AML-193 (cell line): Measurements from ENCODE around the gene IL17D.

Source experiments
- DNase-seq, 2 experiments: peaks; one replicate each; lab custom pipeline; 2025; lab: John Stamatoyannopoulos, UW

Gene IL17D

GRCh38 chr13:20691616-20692015 is 11.9 kb upstream of the IL17D start:
- no peak for DNase-seq

GRCh38 chr13:20696073-20696472 is 7.4 kb upstream of the IL17D start:
- no peak for DNase-seq

GRCh38 chr13:20699715-20700114 is 3.8 kb upstream of the IL17D start:
- no peak for DNase-seq

- DNase-seq: no peak
Measured at GRCh38 chr13:20700288-20700687, 3.2 kb upstream of the IL17D start.

GRCh38 chr13:20701461-20701860 is 2.0 kb upstream of the IL17D start:
- DNase-seq: no peak

- DNase-seq: no peak
Measured at GRCh38 chr13:20702530-20702914, 977 bp upstream of the IL17D start.

GRCh38 chr13:20703780-20704458 is 420 bp downstream of the IL17D start:
- peak; percentile 59 to 66 for DNase-seq

- no peak for DNase-seq
Measured at GRCh38 chr13:20704459-20705069, 1.1 kb downstream of the IL17D start.

GRCh38 chr13:20706661-20707060 is 3.2 kb downstream of the IL17D start:
- no peak for DNase-seq

GRCh38 chr13:20708216-20708615 is 4.7 kb downstream of the IL17D start:
- no peak for DNase-seq

GRCh38 chr13:20709369-20709768 is 5.9 kb downstream of the IL17D start:
- no peak for DNase-seq

GRCh38 chr13:20709782-20710181 is 6.3 kb downstream of the IL17D start:
- no peak for DNase-seq

- DNase-seq: peak; percentile 43 to 64
Measured at GRCh38 chr13:20711301-20712044, 8.0 kb downstream of the IL17D start.

- DNase-seq: no peak
Measured at GRCh38 chr13:20713014-20713376, 9.5 kb downstream of the IL17D start.

- DNase-seq: no peak
Measured at GRCh38 chr13:20713751-20714150, 10.3 kb downstream of the IL17D start.

GRCh38 chr13:20714161-20714560 is 10.7 kb downstream of the IL17D start:
- no peak for DNase-seq

- DNase-seq: no peak
Measured at GRCh38 chr13:20714563-20715329, 11.2 kb downstream of the IL17D start.

- DNase-seq: no peak
Measured at GRCh38 chr13:20715330-20715712, 11.8 kb downstream of the IL17D start.

GRCh38 chr13:20716951-20717350 is 13.5 kb downstream of the IL17D start:
- DNase-seq: no peak

- no peak for DNase-seq
Measured at GRCh38 chr13:20717581-20718542, 14.4 kb downstream of the IL17D start.

- DNase-seq: no peak
Measured at GRCh38 chr13:20718958-20719566, 15.6 kb downstream of the IL17D start.
